ENCODE measurements around the gene SLC2A6.

SLC2A6 gene

DNA sequence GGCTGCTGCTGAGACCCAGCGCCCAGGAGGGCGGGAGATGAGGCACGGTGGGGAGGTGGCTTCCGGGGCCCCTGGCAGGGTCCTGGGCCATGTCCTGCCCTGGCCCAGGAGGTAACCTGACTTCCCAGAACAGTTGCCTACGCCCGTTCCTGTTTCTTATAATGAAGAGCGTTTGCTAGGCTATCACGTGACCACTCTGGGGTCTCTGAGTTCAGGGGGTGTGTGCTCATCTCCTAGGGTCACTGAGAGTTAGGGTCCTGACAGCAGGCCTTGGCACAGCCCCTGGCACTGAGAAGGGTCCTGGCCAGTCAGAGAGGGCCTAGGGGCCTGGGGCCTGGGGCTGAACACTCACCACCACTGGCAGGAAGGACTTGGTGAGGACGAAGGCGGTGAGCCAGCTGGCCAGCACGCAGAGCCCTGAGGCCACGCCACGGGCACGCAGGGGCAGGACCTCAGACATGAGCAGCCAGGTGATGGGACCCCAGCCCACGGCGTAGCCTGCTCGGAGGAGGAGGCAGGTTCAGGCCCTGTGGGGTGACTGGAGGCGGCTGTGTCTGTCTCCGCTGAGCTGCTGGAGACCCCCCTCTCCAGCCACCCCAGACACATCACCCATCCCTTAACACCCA is 6.0 kb downstream of the SLC2A6 start:
- H3K4me3 ChIP-seq: no peak overlapping the region
- H3K9me3 ChIP-seq: no peaks in the 10 kb centered on the region
- no peak for DNase-seq
- no peaks in the 10 kb centered on the region for H3K27me3 ChIP-seq
- H3K4me1 ChIP-seq: peaks cover 0 to 2% (median 0%) of the 10 kb centered on the region in 4 donors
- TF ChIP-seq, protein P1, sequence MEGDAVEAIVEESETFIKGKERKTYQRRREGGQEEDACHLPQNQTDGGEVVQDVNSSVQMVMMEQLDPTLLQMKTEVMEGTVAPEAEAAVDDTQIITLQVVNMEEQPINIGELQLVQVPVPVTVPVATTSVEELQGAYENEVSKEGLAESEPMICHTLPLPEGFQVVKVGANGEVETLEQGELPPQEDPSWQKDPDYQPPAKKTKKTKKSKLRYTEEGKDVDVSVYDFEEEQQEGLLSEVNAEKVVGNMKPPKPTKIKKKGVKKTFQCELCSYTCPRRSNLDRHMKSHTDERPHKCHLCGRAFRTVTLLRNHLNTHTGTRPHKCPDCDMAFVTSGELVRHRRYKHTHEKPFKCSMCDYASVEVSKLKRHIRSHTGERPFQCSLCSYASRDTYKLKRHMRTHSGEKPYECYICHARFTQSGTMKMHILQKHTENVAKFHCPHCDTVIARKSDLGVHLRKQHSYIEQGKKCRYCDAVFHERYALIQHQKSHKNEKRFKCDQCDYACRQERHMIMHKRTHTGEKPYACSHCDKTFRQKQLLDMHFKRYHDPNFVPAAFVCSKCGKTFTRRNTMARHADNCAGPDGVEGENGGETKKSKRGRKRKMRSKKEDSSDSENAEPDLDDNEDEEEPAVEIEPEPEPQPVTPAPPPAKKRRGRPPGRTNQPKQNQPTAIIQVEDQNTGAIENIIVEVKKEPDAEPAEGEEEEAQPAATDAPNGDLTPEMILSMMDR (IDR thresholded peaks at IDR 0.05): no peak
- intact Hi-C loops (cut with DNase I; ENCODE audit: low total_unique reads): no loop called here
- H3K36me3 ChIP-seq: peaks cover 0 to 27% (median 12%) of the 10 kb centered on the region in 3 donors
- H3K27ac ChIP-seq: no peak overlapping the region

DNA sequence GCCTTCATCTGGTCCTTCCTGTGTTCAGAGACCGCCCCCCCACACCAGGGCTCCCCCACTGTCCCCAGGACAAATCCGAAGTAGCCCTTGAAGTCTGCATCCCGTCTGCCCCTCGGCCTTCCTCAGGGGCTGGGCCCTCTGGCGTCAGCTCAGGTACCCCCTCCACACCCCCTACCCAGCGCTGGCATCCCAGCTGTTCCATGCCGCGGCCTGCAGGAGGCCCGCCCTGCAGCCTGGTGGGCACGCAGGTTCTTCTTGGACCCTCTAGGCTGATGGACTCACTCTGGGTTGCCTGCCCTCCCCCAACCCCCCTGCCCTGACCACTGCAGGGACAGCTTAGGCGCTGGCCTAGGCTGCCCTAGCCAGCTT is 6.6 kb downstream of the SLC2A6 start:
- DNase-seq: no peak
- Histone ChIP-seq H3K36me3 (peaks cover 0 to 32% (median 12%) of the 10 kb centered on the region in 3 donors), H3K27me3 (no peaks in the 10 kb centered on the region), H3K4me1 (no peaks in the 10 kb centered on the region), H3K9me3 (no peaks in the 10 kb centered on the region), H3K4me3 (no peak overlapping the region), H3K27ac (no peak overlapping the region)
- TF ChIP-seq, protein P1 (IDR thresholded peaks at IDR 0.05): no peak
- intact Hi-C loops (cut with DNase I; ENCODE audit: low total_unique reads): no loop called here

DNA sequence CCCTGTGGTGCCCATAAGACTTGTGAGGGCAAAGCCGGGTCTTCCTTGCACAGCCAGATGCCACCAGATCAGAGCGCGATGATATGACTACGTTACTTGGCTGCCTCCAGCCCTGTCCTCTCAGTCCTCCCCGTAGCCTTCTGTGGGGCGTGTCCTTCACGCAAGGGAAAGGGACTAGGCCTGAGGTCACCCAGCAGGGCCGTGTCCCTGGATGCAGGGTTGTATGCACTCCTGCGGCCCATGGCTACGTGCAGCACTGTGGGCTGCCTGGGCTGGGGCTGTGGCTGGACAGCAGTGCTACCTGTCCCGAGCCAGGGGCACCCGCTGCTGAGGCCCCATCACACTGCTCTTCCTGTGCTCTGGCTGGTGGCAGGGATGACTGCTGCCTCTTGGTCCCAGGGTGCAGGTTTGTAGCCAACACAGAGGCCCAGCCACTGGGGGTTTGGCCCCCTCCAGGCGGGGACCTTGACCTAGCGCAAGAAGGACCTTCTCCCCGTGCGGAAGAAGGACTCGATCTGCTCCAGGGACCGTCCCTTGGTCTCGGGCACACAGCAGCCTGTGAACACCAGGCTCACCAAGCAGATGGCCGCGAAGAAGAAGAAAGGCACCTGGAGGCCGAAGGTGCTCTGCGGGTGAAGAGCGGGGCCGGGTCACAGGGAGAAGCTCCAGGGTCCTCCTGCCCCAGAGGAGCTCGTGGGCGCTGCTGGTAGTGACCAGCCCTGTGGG is 7.2 kb downstream of the SLC2A6 start:
- DNase-seq: no peak
- H3K27ac ChIP-seq: no peak overlapping the region
- TF ChIP-seq, protein P1 (IDR thresholded peaks at IDR 0.05): no peak
- no peaks in the 10 kb centered on the region for H3K4me1 ChIP-seq
- H3K27me3 ChIP-seq: no peaks in the 10 kb centered on the region
- intact Hi-C loops (cut with DNase I; ENCODE audit: low total_unique reads): no loop called here
- H3K36me3 ChIP-seq: peaks cover 0 to 32% (median 12%) of the 10 kb centered on the region in 3 donors
- H3K9me3 ChIP-seq: no peaks in the 10 kb centered on the region
- no peak overlapping the region for H3K4me3 ChIP-seq

DNA sequence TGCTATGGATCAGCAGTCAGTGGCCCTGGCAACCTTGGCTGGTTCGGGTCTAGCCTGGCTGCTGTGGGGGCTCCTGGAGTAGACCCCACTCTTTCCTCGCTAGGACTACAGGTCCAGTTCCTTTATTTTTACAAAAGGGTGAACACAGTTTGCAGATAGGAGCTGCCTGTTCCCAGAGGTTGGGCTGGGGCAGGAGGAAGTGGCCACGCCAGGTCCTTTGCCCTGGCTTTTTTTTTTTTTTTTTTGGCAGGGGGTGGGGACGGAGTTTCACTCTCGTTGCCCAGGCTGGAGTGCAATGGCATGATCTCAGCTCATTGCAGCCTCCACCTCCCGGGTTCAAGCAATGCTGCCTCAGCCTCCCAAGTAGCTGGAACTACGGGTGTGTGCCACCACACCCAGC is 7.9 kb downstream of the SLC2A6 start:
- no peak overlapping the region for H3K27ac ChIP-seq
- TF ChIP-seq, protein P1 (IDR thresholded peaks at IDR 0.05): no peak
- H3K36me3 ChIP-seq: peaks cover 0 to 35% (median 12%) of the 10 kb centered on the region in 3 donors
- no peak overlapping the region for H3K4me3 ChIP-seq
- no peak for DNase-seq
- H3K4me1 ChIP-seq: no peaks in the 10 kb centered on the region
- intact Hi-C loops (cut with DNase I; ENCODE audit: low total_unique reads): no loop called here
- H3K9me3 ChIP-seq: no peaks in the 10 kb centered on the region
- H3K27me3 ChIP-seq: no peaks in the 10 kb centered on the region

DNA sequence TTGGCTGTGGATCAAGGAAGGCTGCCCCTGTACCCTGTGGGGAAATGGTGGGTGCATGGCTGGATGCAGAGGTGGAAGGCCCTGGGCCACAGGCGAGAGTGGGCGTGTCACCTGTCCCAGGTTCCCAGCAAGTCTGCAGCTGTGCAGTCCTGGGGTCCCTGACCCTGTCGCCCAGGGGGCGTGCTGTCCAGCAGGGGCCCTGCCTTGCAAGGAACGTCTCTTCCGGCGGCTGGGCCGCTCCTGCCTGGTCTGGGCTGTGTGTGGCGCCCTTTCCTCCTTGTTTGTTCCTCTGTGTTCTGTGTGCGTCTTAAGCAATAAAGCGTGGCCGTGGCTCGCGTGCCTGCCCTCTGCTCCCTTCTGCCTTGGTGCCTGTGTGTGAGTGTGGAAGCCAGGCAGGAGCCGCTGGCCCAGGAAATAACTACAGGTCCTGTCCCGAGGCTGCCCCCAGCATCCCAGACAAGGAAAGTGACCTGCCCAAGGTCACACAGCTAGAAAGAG is 8.4 kb downstream of the SLC2A6 start:
- intact Hi-C loops (cut with DNase I; ENCODE audit: low total_unique reads): no loop called here
- no peak for DNase-seq
- H3K27me3 ChIP-seq: no peaks in the 10 kb centered on the region
- H3K27ac ChIP-seq: no peak overlapping the region
- TF ChIP-seq, protein P1 (IDR thresholded peaks at IDR 0.05): no peak
- no peaks in the 10 kb centered on the region for H3K4me1 ChIP-seq
- H3K9me3 ChIP-seq: no peaks in the 10 kb centered on the region
- H3K36me3 ChIP-seq: peaks cover 0 to 41% (median 14%) of the 10 kb centered on the region in 3 donors
- no peak overlapping the region for H3K4me3 ChIP-seq

All from tibial artery (tissue), 4 donors.